ENCODE measurements around the gene ASPN. TPM values are rescaled to one million over a fixed set of nuclear protein-coding genes. Genes with fewer than 3 reads are reported as not detected.

Gene ASPN
- total RNA-seq, 3 donors from 2014 or later (not counting 1 experiment from before 2014, with no cell fraction given), result not detected

GRCh38 chr9:92492781-92493401, 10.6 kb upstream of the ASPN start:
- ATAC-seq, result no peak
- DNase-seq, result no peak
- no peaks in the 10 kb centered on the region for H3K27me3 ChIP-seq (ENCODE audit: control insufficient read depth, insufficient read depth, low read length)
- Mint-ChIP-seq H3K4me1 (no peaks in the 10 kb centered on the region), H3K27ac (no peak overlapping the region), H3K4me3 (no peak overlapping the region), H3K36me3 (no peaks in the 10 kb centered on the region), H3K27me3 (ENCODE audit: low read depth in 2 of 2) (no peaks in the 10 kb centered on the region), H3K9me3 (no peaks in the 10 kb centered on the region)
- intact Hi-C loops (cut with micrococcal nuclease), result no loop called here
- no peak overlapping the region for H3K4me3 ChIP-seq (ENCODE audit: low read length)
- 94% methylated on average over 3 of the region's 3 CpGs for WGBS (ENCODE audit: insufficient coverage)
- no peaks in the 10 kb centered on the region for H3K36me3 ChIP-seq (ENCODE audit: control insufficient read depth, insufficient read depth, low read length)
- H3K27ac ChIP-seq (ENCODE audit: low read length), result no peak overlapping the region
- H3K9me3 ChIP-seq (ENCODE audit: control insufficient read depth, insufficient read depth, low read length), result no peaks in the 10 kb centered on the region
- H3K4me1 ChIP-seq (ENCODE audit: control insufficient read depth, insufficient read depth, low read length), result no peaks in the 10 kb centered on the region
- TF ChIP-seq CTCF (IDR thresholded peaks at IDR 0.05), result no peak

DNA sequence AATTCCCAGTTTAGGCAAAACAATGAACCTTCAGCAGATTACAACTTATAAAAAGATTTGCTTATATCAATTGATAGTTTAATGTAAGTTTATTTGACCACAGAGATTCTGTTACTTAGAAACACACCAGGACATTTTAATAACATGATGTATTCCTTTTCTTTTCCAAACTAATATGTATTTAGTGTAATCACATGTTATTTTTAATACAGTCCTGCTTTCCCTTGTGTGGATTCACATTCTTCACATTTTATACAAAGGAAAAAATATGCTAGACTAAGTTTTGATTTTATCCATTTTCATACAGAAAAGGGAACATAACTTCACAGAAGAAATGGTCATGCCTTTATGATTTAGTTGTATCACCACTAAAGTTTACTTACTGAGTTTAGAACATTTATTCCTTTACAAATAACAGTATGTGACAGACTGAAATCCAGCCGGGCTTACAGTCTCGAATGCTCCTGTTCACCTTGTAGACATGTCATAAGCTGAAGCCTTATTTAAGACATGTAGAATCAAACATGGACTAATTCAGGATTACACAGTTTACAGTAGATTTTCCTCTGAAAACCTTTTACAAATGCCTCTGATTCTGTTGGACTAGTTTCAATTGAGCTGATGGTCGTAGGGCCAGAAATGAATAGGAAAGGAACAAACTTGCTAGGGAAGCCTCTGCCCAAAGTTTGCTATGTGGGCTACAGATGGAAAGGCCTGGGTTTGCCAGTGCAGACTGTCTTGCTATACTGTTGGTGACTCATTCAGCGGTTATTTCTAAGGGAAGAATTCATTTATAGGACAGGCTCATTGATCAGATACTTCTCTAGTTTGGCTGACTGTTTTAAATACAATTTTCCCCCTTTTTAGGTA, 6.6 kb upstream of the ASPN start:
- no peak overlapping the region for H3K27ac ChIP-seq (ENCODE audit: low read length)
- no peaks in the 10 kb centered on the region for H3K36me3 Mint-ChIP-seq

GRCh38 chr9:92486371-92486770, 4.1 kb upstream of the ASPN start:
- TF ChIP-seq CTCF (IDR thresholded peaks at IDR 0.05), result no peak
- no peaks in the 10 kb centered on the region for H3K9me3 ChIP-seq (ENCODE audit: control insufficient read depth, insufficient read depth, low read length)
- H3K27ac Mint-ChIP-seq, result no peak overlapping the region
- H3K4me1 ChIP-seq (ENCODE audit: control insufficient read depth, insufficient read depth, low read length), result no peaks in the 10 kb centered on the region
- no peak overlapping the region for H3K4me3 ChIP-seq (ENCODE audit: low read length)
- H3K36me3 Mint-ChIP-seq, result no peaks in the 10 kb centered on the region
- DNase-seq (no peak), ATAC-seq (no peak)
- H3K9me3 Mint-ChIP-seq, result no peaks in the 10 kb centered on the region
- intact Hi-C loops (cut with micrococcal nuclease), result no loop called here
- no peak overlapping the region for H3K4me3 Mint-ChIP-seq
- H3K27me3 Mint-ChIP-seq (ENCODE audit: low read depth in 2 of 2), result no peaks in the 10 kb centered on the region
- 77% methylated on average over 2 of the region's 3 CpGs for WGBS (ENCODE audit: insufficient coverage)
- H3K36me3 ChIP-seq (ENCODE audit: control insufficient read depth, insufficient read depth, low read length), result no peaks in the 10 kb centered on the region
- H3K27me3 ChIP-seq (ENCODE audit: control insufficient read depth, insufficient read depth, low read length), result no peaks in the 10 kb centered on the region
- no peaks in the 10 kb centered on the region for H3K4me1 Mint-ChIP-seq
- H3K27ac ChIP-seq (ENCODE audit: low read length), result no peak overlapping the region

More for the DNA sequence above, 6.6 kb upstream of the ASPN start:
- H3K4me1 Mint-ChIP-seq, result no peaks in the 10 kb centered on the region
- no peaks in the 10 kb centered on the region for H3K9me3 Mint-ChIP-seq
- ATAC-seq (no peak), DNase-seq (no peak)
- no peaks in the 10 kb centered on the region for H3K4me1 ChIP-seq (ENCODE audit: control insufficient read depth, insufficient read depth, low read length)
- intact Hi-C loops (cut with micrococcal nuclease), result no loop called here
- no peaks in the 10 kb centered on the region for H3K9me3 ChIP-seq (ENCODE audit: control insufficient read depth, insufficient read depth, low read length)
- 98% methylated on average over 4 of the region's 4 CpGs for WGBS (ENCODE audit: insufficient coverage)
- no peak overlapping the region for H3K27ac Mint-ChIP-seq
- H3K4me3 Mint-ChIP-seq, result no peak overlapping the region
- no peak overlapping the region for H3K4me3 ChIP-seq (ENCODE audit: low read length)
- no peaks in the 10 kb centered on the region for H3K36me3 ChIP-seq (ENCODE audit: control insufficient read depth, insufficient read depth, low read length)
- no peaks in the 10 kb centered on the region for H3K27me3 Mint-ChIP-seq (ENCODE audit: low read depth in 2 of 2)
- H3K27me3 ChIP-seq (ENCODE audit: control insufficient read depth, insufficient read depth, low read length), result no peaks in the 10 kb centered on the region
- no peak for TF ChIP-seq CTCF (IDR thresholded peaks at IDR 0.05)

Measured in natural killer cell (primary cell).